Endodermal cell (in vitro differentiated cells): ENCODE results near the gene ACTN4. TPM values are rescaled to one million over a fixed set of nuclear protein-coding genes. Genes with fewer than 3 reads are reported as not detected.
A peak's percentile ranks its signal among the peaks of the same experiment; 100 is the strongest.

Experiments used
- DNase-seq: peaks from one replicate; pipeline ENCODE4 v3.0.0-alpha.2; 2017
- H3K27ac ChIP-seq: 2 replicates; pipeline ENCODE4 v1.5.1; 2013; ENCODE audit warnings: mild to moderate bottlenecking, low read depth, low read length, moderate library complexity
- H3K27me3 ChIP-seq: 2 replicates; pipeline ENCODE4 v1.6.1; 2013; ENCODE audit warnings: mild to moderate bottlenecking, low read length, moderate library complexity; ENCODE audit not compliant: insufficient read depth, control insufficient read depth, poor library complexity, severe bottlenecking
- H3K36me3 ChIP-seq: 2 replicates; pipeline ENCODE4 v1.7.0; 2013; ENCODE audit warnings: mild to moderate bottlenecking, low read length, moderate library complexity; ENCODE audit not compliant: control insufficient read depth, insufficient read depth
- H3K4me1 ChIP-seq: one replicate; pipeline ENCODE4 v1.7.0; 2013; ENCODE audit warnings: low read length; ENCODE audit not compliant: control insufficient read depth, insufficient read depth
- H3K4me3 ChIP-seq: 2 replicates; pipeline ENCODE4 v1.5.1; 2013; ENCODE audit warnings: mild to moderate bottlenecking, low read length, moderate library complexity
- H3K9ac ChIP-seq: 2 replicates; pipeline ENCODE4 v1.6.1; 2013; ENCODE audit warnings: mild to moderate bottlenecking, low read length, moderate library complexity; ENCODE audit not compliant: poor library complexity, severe bottlenecking; ENCODE audit errors: extremely low read depth
- H3K9me3 ChIP-seq: 2 replicates; pipeline ENCODE4 v1.6.1; 2013; ENCODE audit warnings: mild to moderate bottlenecking, low read length, moderate library complexity; ENCODE audit not compliant: control insufficient read depth
- H3K27ac Mint-ChIP-seq: 2 replicates; pipeline ENCODE4 v1.8.0; 2020; ENCODE audit warnings: mixed read lengths
- H3K27me3 Mint-ChIP-seq: 2 replicates; pipeline ENCODE4 v1.8.0; 2021; ENCODE audit warnings: mild to moderate bottlenecking, mixed read lengths; ENCODE audit not compliant: insufficient read depth
- H3K36me3 Mint-ChIP-seq: 2 replicates; pipeline ENCODE4 v1.8.0; 2020; ENCODE audit warnings: low read depth, mixed read lengths
- H3K4me1 Mint-ChIP-seq: 2 replicates; pipeline ENCODE4 v1.8.0; 2020; ENCODE audit warnings: mixed read lengths
- H3K4me3 Mint-ChIP-seq: 2 replicates; pipeline ENCODE4 v1.8.0; 2020; ENCODE audit warnings: mild to moderate bottlenecking, moderate library complexity, mixed read lengths
- H3K9me3 Mint-ChIP-seq: 2 replicates; pipeline ENCODE4 v1.8.0; 2020; ENCODE audit warnings: mild to moderate bottlenecking, mixed read lengths
- CTCF ChIP-seq: fragments of 200-600 bp; sonication (generic); conservative IDR thresholded peaks from 2 replicates; pipeline ENCODE4 v1.5.0; 2021; ENCODE audit warnings: antibody characterized with exemption, mild to moderate bottlenecking
- WGBS, 2 experiments: methylation state at CpG; one replicate each; pipeline versions ENCODE4 v1.1.5 to v1.1.7; 2013; ENCODE audit warnings: missing lambda C conversion rate in 2 of 2, mixed read lengths in 1 of 2; ENCODE audit not compliant: insufficient coverage in 1 of 2, insufficient read length in 1 of 2; 5-methylcytosine and 5-hydroxymethylcytosine counted together
- total RNA-seq, 2 donors: library from RNA; stranded (reverse); fragmentation: NEBNext Ultra II Directional in 1 of 2; extraction: Animal tissue kit (Norgen Biotek cat#: 25700) in 1 of 2; gene quantifications; 2 replicates in 1 of 2; 3 replicates in 1 of 2; pipeline ENCODE4 v1.2.1, GENCODE V29; 2021

The ACTN4 gene
- total RNA-seq, 2 donors from 2014 or later: 378 to 437 TPM

GRCh38 chr19:38697197-38697596 lies 49.7 kb downstream of the ACTN4 start:
- Mint-ChIP-seq H3K27ac (no peak overlapping the region), H3K27me3 (no peaks in the 10 kb centered on the region), H3K4me1 (peaks cover 27% of the 10 kb centered on the region), H3K36me3 (peaks cover 35% of the 10 kb centered on the region), H3K4me3 (no peak overlapping the region), H3K9me3 (no peaks in the 10 kb centered on the region)
- no peak overlapping the region for H3K9ac ChIP-seq
- peaks cover 10% of the 10 kb centered on the region for H3K4me1 ChIP-seq
- H3K4me3 ChIP-seq: no peak overlapping the region
- no peaks in the 10 kb centered on the region for H3K27me3 ChIP-seq
- no peak for DNase-seq
- no peaks in the 10 kb centered on the region for H3K9me3 ChIP-seq
- 95% methylated on average over 5 to 6 of the region's 6 CpGs for WGBS, 2 experiments
- H3K36me3 ChIP-seq: peaks cover 62% of the 10 kb centered on the region
- no peak for TF ChIP-seq CTCF
- peak overlapping the region; percentile 87 for H3K27ac ChIP-seq

- no peaks in the 10 kb centered on the region for H3K9me3 ChIP-seq
- H3K4me1 Mint-ChIP-seq: peaks cover 23% of the 10 kb centered on the region
- H3K9ac ChIP-seq: no peak overlapping the region
- H3K36me3 ChIP-seq: peaks cover 60% of the 10 kb centered on the region
- H3K27me3 ChIP-seq: no peaks in the 10 kb centered on the region
- no peaks in the 10 kb centered on the region for H3K9me3 Mint-ChIP-seq
- peaks cover 7% of the 10 kb centered on the region for H3K4me1 ChIP-seq
- no peak for DNase-seq
- no peak overlapping the region for H3K4me3 ChIP-seq
- TF ChIP-seq CTCF: no peak
- no peaks in the 10 kb centered on the region for H3K27me3 Mint-ChIP-seq
- peaks cover 36% of the 10 kb centered on the region for H3K36me3 Mint-ChIP-seq
- H3K27ac Mint-ChIP-seq: peak overlapping the region; percentile 42
- peak overlapping the region; percentile 87 for H3K27ac ChIP-seq
- WGBS, 2 experiments: 92 to 95% methylated on average over 10 to 11 of the region's 11 CpGs
- no peak overlapping the region for H3K4me3 Mint-ChIP-seq
Measured at GRCh38 chr19:38697641-38698071, 50.2 kb downstream of the ACTN4 start.

- H3K9me3 Mint-ChIP-seq: no peaks in the 10 kb centered on the region
- peak; percentile 16 for TF ChIP-seq CTCF
- no peak overlapping the region for H3K4me3 ChIP-seq
- H3K27me3 Mint-ChIP-seq: no peaks in the 10 kb centered on the region
- 83 to 92% methylated on average over 12 to 22 of the region's 22 CpGs for WGBS, 2 experiments
- peak overlapping the region; percentile 68 for H3K27ac Mint-ChIP-seq
- no peak for DNase-seq
- H3K9ac ChIP-seq: no peak overlapping the region
- H3K36me3 ChIP-seq: peaks cover 60% of the 10 kb centered on the region
- no peak overlapping the region for H3K4me3 Mint-ChIP-seq
- H3K27me3 ChIP-seq: no peaks in the 10 kb centered on the region
- no peaks in the 10 kb centered on the region for H3K4me1 ChIP-seq
- H3K27ac ChIP-seq: peak overlapping the region; percentile 87
- no peaks in the 10 kb centered on the region for H3K9me3 ChIP-seq
- peaks cover 37% of the 10 kb centered on the region for H3K36me3 Mint-ChIP-seq
- H3K4me1 Mint-ChIP-seq: peaks cover 15% of the 10 kb centered on the region
Measured at GRCh38 chr19:38698225-38699026, 51.0 kb downstream of the ACTN4 start.
